ENCODE results near the gene EPHB1. TPM values are rescaled to one million over a fixed set of nuclear protein-coding genes. Genes with fewer than 3 reads are reported as not detected.

Gene EPHB1
- total RNA-seq, 1 experiment from 2014 or later = not detected

DNA sequence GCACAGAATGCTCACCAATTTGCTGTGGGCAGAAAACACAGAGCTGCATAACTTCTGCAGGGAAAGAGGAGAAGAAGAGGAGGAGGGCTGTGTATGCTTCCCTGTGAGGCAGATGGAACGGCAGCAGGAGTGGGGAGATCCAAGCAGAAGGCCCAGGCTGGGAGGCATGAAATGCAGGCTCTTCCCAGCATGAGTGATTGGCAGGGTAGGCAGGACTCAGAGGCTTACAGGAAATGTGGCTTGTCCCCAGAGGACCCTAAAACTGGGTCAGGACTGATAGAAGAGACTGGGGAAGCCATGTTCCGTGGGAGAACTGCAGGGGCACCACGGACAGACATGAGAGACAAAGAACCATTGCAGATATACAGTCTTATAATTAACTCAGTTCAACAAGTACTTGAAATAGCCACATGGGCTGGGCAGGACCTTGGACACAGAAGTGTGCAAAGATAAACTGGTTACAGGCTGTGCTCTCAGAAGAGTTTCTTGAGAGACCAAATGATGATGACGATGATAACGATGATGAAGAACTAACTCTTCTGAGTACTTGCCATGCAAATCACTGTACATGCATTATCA is 286.9 kb downstream of the EPHB1 start:
- in situ Hi-C loops (cut with HindIII; ENCODE audit: low sequenced_read_pairs) = no loop called here
- DNase-seq (ENCODE audit: low spot score) = peak; percentile 98

DNA sequence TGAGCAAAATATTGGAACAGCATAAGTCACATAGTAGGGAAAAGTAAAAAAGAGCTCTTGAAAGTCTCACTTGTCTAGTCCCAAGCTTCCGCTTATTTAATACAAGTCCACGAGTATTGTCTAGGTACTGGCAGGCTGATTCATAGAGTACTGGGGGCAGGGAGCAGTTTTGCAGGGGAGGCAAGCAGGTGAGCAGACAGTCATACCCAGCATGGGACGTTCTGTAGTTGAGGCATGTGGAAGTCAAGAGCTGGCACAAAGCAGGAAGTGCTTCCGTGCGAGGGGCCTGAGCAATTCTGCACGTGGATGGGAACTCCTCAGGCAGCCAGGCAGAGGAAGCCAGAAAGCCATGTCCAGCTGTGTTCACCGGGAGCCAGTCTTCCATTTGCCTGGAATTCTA is 287.6 kb downstream of the EPHB1 start:
- DNase-seq (ENCODE audit: low spot score) = peak; percentile 54
- in situ Hi-C loops (cut with HindIII; ENCODE audit: low sequenced_read_pairs) = no loop called here

GRCh38 chr3:135083179-135083578 is 288.1 kb downstream of the EPHB1 start:
- peak; percentile 67 for DNase-seq (ENCODE audit: low spot score)
- in situ Hi-C loops (cut with HindIII; ENCODE audit: low sequenced_read_pairs) = no loop called here

- DNase-seq (ENCODE audit: low spot score) = no peak
- in situ Hi-C loops (cut with HindIII; ENCODE audit: low sequenced_read_pairs) = no loop called here
Observed at GRCh38 chr3:135083756-135084155, 288.7 kb downstream of the EPHB1 start.

GRCh38 chr3:135084405-135084804 is 289.3 kb downstream of the EPHB1 start:
- in situ Hi-C loops (cut with HindIII; ENCODE audit: low sequenced_read_pairs) = no loop called here
- no peak for DNase-seq (ENCODE audit: low spot score)

DNA sequence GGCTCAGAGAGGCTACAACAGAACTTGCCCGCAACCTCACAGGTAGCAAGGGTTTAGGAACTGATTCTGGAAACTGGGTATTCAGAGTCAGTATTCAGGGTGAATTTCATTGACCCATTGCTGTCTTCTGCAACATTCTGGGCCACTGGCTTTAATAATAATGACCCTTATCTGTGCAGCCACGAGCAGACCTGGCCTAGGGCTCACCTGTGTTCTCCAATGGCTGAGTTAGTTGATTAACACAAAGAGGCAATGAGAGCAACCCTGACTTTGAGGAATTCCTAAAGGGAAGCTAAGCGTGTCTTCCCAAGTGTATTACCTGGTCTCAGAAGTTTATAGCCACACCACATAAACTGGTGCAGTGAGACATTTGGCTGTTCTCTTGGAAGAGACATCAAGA is 289.9 kb downstream of the EPHB1 start:
- in situ Hi-C loops (cut with HindIII; ENCODE audit: low sequenced_read_pairs) = no loop called here
- DNase-seq (ENCODE audit: low spot score) = no peak

GRCh38 chr3:135085652-135086436 is 290.8 kb downstream of the EPHB1 start:
- no peak for DNase-seq (ENCODE audit: low spot score)
- in situ Hi-C loops (cut with HindIII; ENCODE audit: low sequenced_read_pairs) = no loop called here

- in situ Hi-C loops (cut with HindIII; ENCODE audit: low sequenced_read_pairs) = no loop called here
- no peak for DNase-seq (ENCODE audit: low spot score)
Observed at GRCh38 chr3:135087782-135088181, 292.7 kb downstream of the EPHB1 start.

- in situ Hi-C loops (cut with HindIII; ENCODE audit: low sequenced_read_pairs) = no loop called here
Observed at GRCh38 chr3:135089451-135089850, 294.4 kb downstream of the EPHB1 start.

DNA sequence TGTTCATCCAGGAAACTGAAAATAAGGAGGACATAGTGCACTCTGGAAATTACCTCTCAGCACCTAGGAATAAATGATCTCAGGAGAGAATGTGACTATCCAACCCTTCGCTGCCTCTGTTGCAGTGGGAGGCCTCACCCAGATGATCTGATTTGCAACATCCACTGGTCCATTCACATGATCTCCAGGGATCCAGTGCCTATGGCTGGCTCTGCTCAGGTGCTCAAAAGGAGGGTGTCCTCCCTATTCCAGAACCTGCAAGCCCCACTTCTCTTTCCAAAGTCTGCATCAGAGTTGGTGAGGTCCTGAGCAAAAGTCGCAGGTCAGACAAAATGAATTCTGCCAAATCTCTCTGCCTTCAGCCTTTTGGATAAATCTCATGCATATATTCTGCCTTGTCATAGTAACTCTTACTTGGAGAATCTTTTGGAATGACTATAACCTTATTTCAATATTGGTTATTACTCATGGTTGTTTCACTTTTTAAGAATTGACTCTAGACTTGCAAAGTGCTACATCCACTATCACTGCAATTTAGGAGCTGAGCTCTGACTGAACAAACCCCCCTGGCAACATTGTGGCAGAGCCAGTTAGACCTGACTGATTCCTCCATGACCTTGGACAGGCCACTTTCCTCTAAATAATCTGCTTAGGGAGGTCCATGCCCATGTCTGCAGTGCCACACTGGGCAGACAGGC is 295.1 kb downstream of the EPHB1 start:
- no peak for DNase-seq (ENCODE audit: low spot score)
- in situ Hi-C loops (cut with HindIII; ENCODE audit: low sequenced_read_pairs) = no loop called here

More at GRCh38 chr3:135089451-135089850, 294.4 kb downstream of the EPHB1 start:
- DNase-seq (ENCODE audit: low spot score) = no peak

- peak; percentile 80 for DNase-seq (ENCODE audit: low spot score)
- in situ Hi-C loops (cut with HindIII; ENCODE audit: low sequenced_read_pairs) = no loop called here
Observed at GRCh38 chr3:135091946-135092345, 296.9 kb downstream of the EPHB1 start.

DNA sequence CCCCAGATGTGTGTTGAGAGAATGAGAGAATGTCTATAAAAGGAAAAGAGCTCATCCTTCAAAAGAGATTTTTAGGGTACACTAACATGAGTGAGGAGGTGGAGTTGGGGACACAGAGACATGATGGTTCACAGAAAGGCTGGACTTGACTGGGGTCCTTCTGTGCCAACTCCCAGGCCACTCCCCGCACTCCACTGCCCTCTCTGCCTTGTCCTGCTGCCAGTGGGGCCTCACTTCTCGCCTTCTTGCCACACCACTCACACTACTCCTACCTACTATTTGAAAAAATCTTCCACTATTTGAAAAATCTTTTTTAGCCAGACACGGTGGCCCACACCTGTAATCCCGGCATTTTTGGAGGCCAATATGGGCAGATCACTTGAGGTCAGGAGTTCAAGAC is 298.1 kb downstream of the EPHB1 start:
- in situ Hi-C loops (cut with HindIII; ENCODE audit: low sequenced_read_pairs) = no loop called here
- DNase-seq (ENCODE audit: low spot score) = no peak

DNA sequence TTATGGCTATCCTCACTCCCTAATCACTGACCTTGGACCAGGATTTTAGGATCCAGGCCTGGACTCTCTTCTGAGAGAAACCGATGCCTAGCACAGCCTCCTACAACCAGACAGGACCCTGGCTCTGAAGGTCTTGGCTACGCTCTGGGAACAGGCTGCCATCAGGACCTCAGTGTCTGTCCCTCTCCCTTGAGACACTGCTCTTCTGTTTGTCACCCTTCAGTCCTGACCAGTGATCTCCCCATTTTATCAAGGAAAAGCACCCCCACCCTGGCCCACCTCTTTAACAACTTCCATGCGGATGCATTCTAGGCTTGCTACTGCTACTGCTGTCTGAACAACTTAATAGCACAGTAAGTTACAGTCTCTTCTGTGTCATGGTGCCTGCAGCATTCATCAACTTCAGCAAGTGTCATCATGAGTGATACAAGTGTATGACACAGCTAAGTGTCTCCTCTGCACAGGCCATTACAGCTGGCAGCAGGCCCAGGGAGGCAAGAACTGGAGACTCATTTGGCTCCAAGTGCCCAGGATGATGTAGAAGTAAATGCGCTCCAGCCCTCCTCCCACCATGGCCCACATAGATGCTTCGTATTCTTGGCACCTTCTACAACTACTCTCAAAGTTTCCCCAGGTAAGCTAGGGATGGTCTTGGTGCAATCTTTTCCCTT is 302.4 kb downstream of the EPHB1 start:
- in situ Hi-C loops (cut with HindIII; ENCODE audit: low sequenced_read_pairs) = no loop called here
- DNase-seq (ENCODE audit: low spot score) = no peak

DNA sequence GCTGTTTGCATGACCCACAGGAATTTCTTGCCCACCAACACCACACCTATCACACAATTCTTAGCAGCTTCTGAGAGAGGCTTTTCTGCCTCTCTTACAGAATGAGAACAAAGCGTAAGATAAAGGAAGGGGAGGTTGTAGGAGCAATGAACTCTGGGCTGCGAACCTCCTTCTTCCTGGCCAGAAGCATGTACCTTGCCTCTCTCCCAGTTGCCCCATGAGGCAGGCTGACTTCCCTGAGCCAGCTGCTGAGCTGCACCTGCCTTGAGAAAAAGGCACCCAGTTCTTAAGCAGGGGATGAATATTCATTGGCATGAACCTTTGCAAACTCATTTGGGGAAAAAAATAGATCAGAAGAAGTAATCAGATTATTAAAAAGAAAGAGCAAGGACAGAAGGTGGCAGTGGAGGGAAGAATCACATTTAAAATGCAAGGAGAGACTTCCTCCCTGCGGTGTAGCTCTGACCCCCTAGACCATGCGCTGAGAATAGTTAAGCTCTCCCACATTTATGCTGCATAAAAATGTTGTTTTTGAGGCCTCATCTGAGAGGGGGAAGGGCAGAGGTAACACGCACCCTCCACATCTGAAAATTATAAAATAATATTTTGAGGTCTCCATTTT is 304.8 kb downstream of the EPHB1 start:
- DNase-seq (ENCODE audit: low spot score) = no peak
- in situ Hi-C loops (cut with HindIII; ENCODE audit: low sequenced_read_pairs) = no loop called here

GRCh38 chr3:135100366-135100765 is 305.3 kb downstream of the EPHB1 start:
- DNase-seq (ENCODE audit: low spot score) = no peak
- in situ Hi-C loops (cut with HindIII; ENCODE audit: low sequenced_read_pairs) = no loop called here

- peak; percentile 47 for DNase-seq (ENCODE audit: low spot score)
- in situ Hi-C loops (cut with HindIII; ENCODE audit: low sequenced_read_pairs) = no loop called here
Observed at GRCh38 chr3:135103917-135104316, 308.9 kb downstream of the EPHB1 start.

DNA sequence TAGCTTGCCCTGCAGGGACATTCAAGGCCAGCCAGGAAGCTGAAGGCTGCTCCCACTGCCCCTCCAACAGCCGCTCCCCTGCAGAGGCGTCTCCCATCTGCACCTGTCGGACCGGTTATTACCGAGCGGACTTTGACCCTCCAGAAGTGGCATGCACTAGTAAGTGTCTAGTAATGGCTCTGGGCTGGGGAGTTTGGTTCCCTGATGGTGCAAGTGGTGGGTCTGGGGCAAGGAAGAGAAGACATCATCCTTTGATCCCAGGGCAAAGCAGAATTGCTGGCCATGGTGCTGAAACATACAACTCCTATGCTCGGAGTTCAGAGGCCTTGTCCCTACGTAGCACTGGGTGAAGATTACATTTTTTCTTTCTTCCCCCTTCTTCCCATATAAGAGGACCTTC is 311.4 kb downstream of the EPHB1 start:
- no peak for DNase-seq (ENCODE audit: low spot score)
- in situ Hi-C loops (cut with HindIII; ENCODE audit: low sequenced_read_pairs) = no loop called here

DNA sequence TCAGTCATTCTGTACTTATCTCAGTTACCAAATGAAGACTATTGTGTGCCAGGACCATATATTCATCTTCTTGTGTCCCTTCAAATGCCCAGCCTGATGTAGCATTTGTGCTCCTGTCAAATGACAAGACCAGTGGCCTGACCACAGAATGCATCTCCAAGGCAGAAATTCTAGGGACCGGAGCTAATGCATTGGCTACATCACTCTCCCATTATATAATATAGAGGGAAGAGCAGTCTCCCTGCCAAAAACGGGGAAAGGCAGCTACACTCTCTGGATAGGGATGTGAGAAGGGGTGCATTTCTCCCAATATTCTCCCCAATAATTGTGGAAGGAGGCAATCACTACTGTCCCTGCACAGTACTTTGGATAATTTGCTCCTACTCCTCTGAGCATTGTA is 312.0 kb downstream of the EPHB1 start:
- in situ Hi-C loops (cut with HindIII; ENCODE audit: low sequenced_read_pairs) = no loop called here

DNA sequence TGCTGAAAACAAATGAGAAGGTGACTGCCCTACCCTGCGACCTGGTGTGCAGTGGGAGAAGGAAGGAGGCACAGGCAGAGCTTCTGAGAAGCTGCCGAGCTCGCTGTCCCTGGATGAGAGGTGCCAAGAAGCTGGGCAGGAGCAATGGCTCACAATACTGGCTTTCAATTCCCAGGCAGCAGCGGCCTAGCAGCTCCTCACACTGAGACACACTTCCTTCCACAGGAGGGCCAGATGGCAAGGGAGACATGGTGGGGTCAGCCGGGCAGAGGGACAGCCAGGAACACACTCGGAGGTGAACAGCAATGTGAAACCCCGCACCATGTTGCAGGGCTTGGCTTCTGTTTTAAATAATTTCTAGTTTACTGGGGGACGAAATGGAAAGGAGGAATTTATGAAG is 314.6 kb downstream of the EPHB1 start:
- DNase-seq (ENCODE audit: low spot score) = peak; percentile 92
- in situ Hi-C loops (cut with HindIII; ENCODE audit: low sequenced_read_pairs) = no loop called here

More for the DNA sequence above, 312.0 kb downstream of the EPHB1 start:
- peak; percentile 59 for DNase-seq (ENCODE audit: low spot score)

Measured in G401 (cell line).